Parathyroid adenoma (tissue), 2 donors: Measurements from ENCODE around the gene CNN2.

Experiments
- H2AFZ ChIP-seq: fragments of 300-600 bp; sonication (generic); one replicate; pipeline ENCODE4 v1.7.0; 2017; ENCODE audit warnings: antibody characterized with exemption, mild to moderate bottlenecking
- H3K27ac ChIP-seq: fragments of 300-600 bp; sonication (generic); one replicate; pipeline ENCODE4 v1.7.0; 2017
- H3K27me3 ChIP-seq: fragments of 300-600 bp; sonication (generic); one replicate; pipeline ENCODE4 v1.7.0; 2017; ENCODE audit warnings: low read length; ENCODE audit not compliant: control insufficient read depth, insufficient read depth
- H3K36me3 ChIP-seq: fragments of 300-600 bp; sonication (generic); one replicate; pipeline ENCODE4 v1.7.0; 2017; ENCODE audit warnings: low read length; ENCODE audit not compliant: control insufficient read depth, insufficient read depth
- H3K4me1 ChIP-seq: fragments of 300-600 bp; sonication (generic); one replicate; pipeline ENCODE4 v1.7.0; 2017; ENCODE audit warnings: control low read depth
- H3K4me2 ChIP-seq: fragments of 300-600 bp; sonication (generic); one replicate; pipeline ENCODE4 v1.7.0; 2017; ENCODE audit warnings: low read length
- H3K4me3 ChIP-seq: fragments of 300-600 bp; sonication (generic); one replicate; pipeline ENCODE4 v1.7.0; 2017; ENCODE audit warnings: low read depth, low read length
- H3K79me2 ChIP-seq: fragments of 300-600 bp; sonication (generic); one replicate; pipeline ENCODE4 v1.7.0; 2017; ENCODE audit warnings: control low read depth
- H3K9ac ChIP-seq: fragments of 300-600 bp; sonication (generic); one replicate; pipeline ENCODE4 v1.7.0; 2017; ENCODE audit warnings: mild to moderate bottlenecking
- H3K9me3 ChIP-seq: fragments of 300-600 bp; sonication (generic); one replicate; pipeline ENCODE4 v1.7.0; 2017; ENCODE audit warnings: low read length; ENCODE audit not compliant: control insufficient read depth
- CTCF ChIP-seq: fragments of 300-600 bp; sonication (generic); IDR thresholded peaks from one replicate; pipeline ENCODE4 v1.7.0; 2017; ENCODE audit warnings: antibody characterized with exemption, mild to moderate bottlenecking
- donor health status: primary hyperparathyroidism.

Gene CNN2

DNA sequence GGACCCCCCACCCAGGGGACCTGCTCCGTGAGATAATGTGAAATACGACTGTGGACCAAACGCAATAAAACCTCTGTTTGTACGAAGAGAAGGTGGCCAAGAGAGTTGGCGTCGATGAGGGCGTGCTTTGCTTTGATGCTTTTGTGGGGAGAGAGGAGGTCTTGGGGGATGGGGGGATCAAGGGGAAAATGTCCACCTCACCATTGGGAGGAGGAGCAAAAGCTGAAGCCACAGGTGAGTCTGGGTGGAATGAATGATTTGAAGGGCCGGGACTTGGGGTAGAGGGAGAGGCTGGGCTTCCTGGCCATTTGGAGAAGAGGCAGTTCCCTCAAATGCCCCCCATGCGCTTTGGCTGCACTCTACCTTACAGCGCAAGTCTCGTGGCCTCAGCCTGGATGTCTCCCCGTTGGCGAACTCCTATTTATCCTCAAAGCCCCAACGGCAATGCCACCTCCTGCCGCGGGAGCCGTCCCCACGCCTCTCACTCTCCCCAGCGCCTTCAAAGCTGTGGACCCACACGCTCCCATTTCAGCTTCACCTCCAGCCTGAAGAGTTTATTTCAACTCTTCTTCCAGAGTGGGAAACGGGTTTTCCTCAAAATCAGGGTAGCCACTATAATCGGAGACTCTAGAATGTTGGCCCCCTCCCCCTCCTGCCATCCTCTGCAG lies 12.7 kb downstream of the CNN2 start:
- Histone ChIP-seq H2AFZ (peak overlapping the region; percentile 71), H3K79me2 (no peaks in the 10 kb centered on the region), H3K27me3 (no peaks in the 10 kb centered on the region), H3K4me2 (peak overlapping the region; percentile 77), H3K27ac (no peak overlapping the region), H3K4me1 (peaks cover 5% of the 10 kb centered on the region), H3K9ac (no peak overlapping the region), H3K9me3 (no peaks in the 10 kb centered on the region), H3K4me3 (peak overlapping the region; percentile 63), H3K36me3 (no peaks in the 10 kb centered on the region)
- TF ChIP-seq CTCF: no peak

- no peak for TF ChIP-seq CTCF
- Histone ChIP-seq H3K9ac (no peak within 1 kb of the TSS), H3K36me3 (no peaks in the 10 kb centered on the region), H3K27me3 (no peaks in the 10 kb centered on the region), H3K9me3 (no peaks in the 10 kb centered on the region), H3K4me1 (peaks cover 5% of the 10 kb centered on the region), H3K4me2 (peak within 1 kb of the TSS; percentile 77), H3K27ac (peak within 1 kb of the TSS; percentile 3), H2AFZ (peak within 1 kb of the TSS; percentile 71), H3K79me2 (no peaks in the 10 kb centered on the region), H3K4me3 (peak within 1 kb of the TSS; percentile 63)
Measured at GRCh38 chr19:1039646-1040475, 13.5 kb downstream of the CNN2 start, which contains the start of gene ABCA7. TSS of gene ABCA7 (plus strand) at chr19:1040107. CDS start at chr19:1041362, 1,255 bp downstream.

DNA sequence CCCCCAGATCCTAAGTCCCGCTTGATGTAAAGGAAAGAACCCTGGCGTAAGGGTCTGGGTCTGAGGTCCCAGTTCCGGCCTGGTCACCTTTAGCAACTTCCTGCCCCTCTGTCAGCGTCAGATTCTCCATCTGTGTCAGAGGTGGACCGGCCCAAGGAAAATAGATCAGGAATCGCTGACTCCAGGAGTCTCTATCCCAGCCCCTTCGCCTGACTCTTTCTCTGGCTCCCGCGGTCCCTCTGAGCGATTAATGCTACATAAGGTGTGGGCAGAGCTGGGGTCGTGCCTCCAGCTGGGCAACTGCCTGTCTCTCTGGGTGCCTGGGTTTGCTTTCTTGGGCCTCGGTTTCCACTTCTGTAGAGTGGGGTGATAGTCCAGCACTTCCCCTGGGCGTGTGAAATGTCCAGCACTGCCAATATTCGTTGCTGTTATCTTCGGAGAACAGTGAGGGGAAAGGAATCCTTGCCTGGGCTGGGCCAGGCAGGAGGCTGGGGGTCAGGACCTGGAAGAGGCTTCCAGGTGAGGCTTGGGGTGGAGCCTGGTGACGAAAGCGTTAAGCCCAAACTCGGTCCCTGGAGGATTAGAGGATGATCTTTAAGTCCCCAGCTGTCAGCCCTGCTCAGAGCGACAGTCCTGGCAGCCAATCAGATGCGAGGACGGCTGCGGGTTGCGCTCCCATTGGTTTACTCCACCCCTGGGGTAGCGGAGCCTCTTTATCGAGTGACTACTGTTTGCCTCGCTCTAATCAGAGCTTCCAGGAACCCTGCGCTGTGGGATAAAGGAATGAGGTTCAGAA lies 14.3 kb downstream of the CNN2 start:
- Histone ChIP-seq H3K27me3 (no peaks in the 10 kb centered on the region), H3K9ac (no peak overlapping the region), H2AFZ (peak overlapping the region; percentile 71), H3K36me3 (no peaks in the 10 kb centered on the region), H3K79me2 (no peaks in the 10 kb centered on the region), H3K9me3 (no peaks in the 10 kb centered on the region), H3K4me2 (peak overlapping the region; percentile 77), H3K4me3 (peak overlapping the region; percentile 63), H3K27ac (peak overlapping the region; percentile 3), H3K4me1 (peaks cover 5% of the 10 kb centered on the region)
- no peak for TF ChIP-seq CTCF

DNA sequence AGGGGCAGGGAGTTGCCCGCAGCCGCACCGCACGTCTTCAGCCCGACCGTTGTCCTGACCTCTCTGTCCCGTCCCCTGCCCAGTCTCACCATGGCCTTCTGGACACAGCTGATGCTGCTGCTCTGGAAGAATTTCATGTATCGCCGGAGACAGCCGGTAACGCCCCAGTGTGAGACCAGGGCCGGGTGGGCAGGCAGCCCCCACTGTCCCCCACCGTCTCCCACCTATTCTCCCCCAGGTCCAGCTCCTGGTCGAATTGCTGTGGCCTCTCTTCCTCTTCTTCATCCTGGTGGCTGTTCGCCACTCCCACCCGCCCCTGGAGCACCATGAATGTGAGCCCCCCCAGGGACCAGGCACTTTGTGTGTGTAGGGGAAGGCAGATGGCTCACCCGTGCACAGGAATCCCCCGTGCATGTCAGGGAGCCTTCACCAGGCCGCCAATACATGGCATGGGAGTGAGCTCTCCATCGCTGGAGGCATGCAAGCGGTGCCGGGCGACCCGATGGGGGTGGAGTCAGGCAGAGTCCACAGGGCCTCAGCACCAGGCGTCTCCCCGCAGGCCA lies 14.9 kb downstream of the CNN2 start:
- Histone ChIP-seq H3K27me3 (no peaks in the 10 kb centered on the region), H3K36me3 (no peaks in the 10 kb centered on the region), H3K4me2 (peak overlapping the region; percentile 77), H3K4me3 (peak overlapping the region; percentile 63), H3K79me2 (no peaks in the 10 kb centered on the region), H3K4me1 (peaks cover 5% of the 10 kb centered on the region), H3K27ac (no peak overlapping the region), H3K9me3 (no peaks in the 10 kb centered on the region), H2AFZ (peak overlapping the region; percentile 47), H3K9ac (no peak overlapping the region)
- no peak for TF ChIP-seq CTCF
